Measurements from ENCODE around the gene CCDC34.
"Not testable (repeated sequence)": the region's sequence is repeated elsewhere in the genome, so short reads cannot be mapped to it uniquely, and the experiment has no call there.

Gene CCDC34

GRCh38 chr11:27361649-27362431, 1.2 kb downstream of the CCDC34 start:
- DNase-seq: no peak

- DNase-seq: no peak
Measured at GRCh38 chr11:27358296-27358695, 4.7 kb downstream of the CCDC34 start.

- no peak for DNase-seq
Measured at GRCh38 chr11:27357250-27357649, 5.8 kb downstream of the CCDC34 start.

GRCh38 chr11:27356624-27357222, 6.3 kb downstream of the CCDC34 start:
- no peak for DNase-seq

- DNase-seq: no peak
Measured at GRCh38 chr11:27355575-27356104, 7.4 kb downstream of the CCDC34 start.

- no peak for DNase-seq
Measured at GRCh38 chr11:27354359-27354965, 8.6 kb downstream of the CCDC34 start.

- DNase-seq: no peak
Measured at GRCh38 chr11:27353593-27354358, 9.2 kb downstream of the CCDC34 start.

GRCh38 chr11:27352781-27353180, 10.2 kb downstream of the CCDC34 start:
- no peak for DNase-seq

GRCh38 chr11:27350511-27350910, 12.5 kb downstream of the CCDC34 start:
- DNase-seq: no peak

GRCh38 chr11:27349919-27350318, 13.1 kb downstream of the CCDC34 start:
- no peak for DNase-seq

- no peak for DNase-seq
Measured at GRCh38 chr11:27348340-27348873, 14.6 kb downstream of the CCDC34 start.

- peak; percentile 19 for DNase-seq
Measured at GRCh38 chr11:27347359-27348339, 15.4 kb downstream of the CCDC34 start.

GRCh38 chr11:27339941-27340340, 23.1 kb downstream of the CCDC34 start:
- no peak for DNase-seq

- not testable (repeated sequence) for DNase-seq
Measured at GRCh38 chr11:27334764-27335163, 28.3 kb downstream of the CCDC34 start.

- DNase-seq: no peak
Measured at GRCh38 chr11:27331981-27332380, 31.0 kb downstream of the CCDC34 start.

- DNase-seq: no peak
Measured at GRCh38 chr11:27330633-27331270, 32.3 kb downstream of the CCDC34 start.

- no peak for DNase-seq
Measured at GRCh38 chr11:27329867-27330632, 33.0 kb downstream of the CCDC34 start.

- no peak for DNase-seq
Measured at GRCh38 chr11:27328614-27329013, 34.4 kb downstream of the CCDC34 start.

GRCh38 chr11:27327064-27327463, 36.0 kb downstream of the CCDC34 start:
- DNase-seq: not testable (repeated sequence)

GRCh38 chr11:27322196-27322595, 40.8 kb downstream of the CCDC34 start:
- not testable (repeated sequence) for DNase-seq

Data from NCI-H1436 (cell line).